Measurements from ENCODE around the gene HERC2. TPM values are rescaled to one million over a fixed set of nuclear protein-coding genes. Genes with fewer than 3 reads are reported as not detected.
"Not testable (repeated sequence)": the region's sequence is repeated elsewhere in the genome, so short reads cannot be mapped to it uniquely, and the experiment has no call there.

The HERC2 gene
- total RNA-seq, 6 experiments from 2014 or later, result 21.8 to 30.2 (median 27.0) TPM

- TF ChIP-seq POLR2A (IDR thresholded peaks at IDR 0.05) (no peak), CTCF (IDR thresholded peaks at IDR 0.05) (no peak)
- no peaks in the 10 kb centered on the region for H3K9me3 ChIP-seq
- ATAC-seq (no peak), DNase-seq (no peak)
- H3K27me3 ChIP-seq, result no peaks in the 10 kb centered on the region
- no peak overlapping the region for H3K4me3 ChIP-seq
- no peak overlapping the region for H3K27ac ChIP-seq
- intact Hi-C loops (cut with DNase I), result no loop called here
- 100% methylated on average over 3 of the region's 3 CpGs for WGBS (ENCODE audit: insufficient coverage, low coverage, low lambda C conversion rate, missing lambda C conversion rate)
- H3K4me1 ChIP-seq, result no peaks in the 10 kb centered on the region
- peaks cover 0 to 22% (median 11%) of the 10 kb centered on the region in 4 donors for H3K36me3 ChIP-seq
These were observed 174.2 kb downstream of the HERC2 start for GRCh38 chr15:28147801-28148200.

- H3K27ac ChIP-seq; H3K4me1 ChIP-seq; H3K27me3 ChIP-seq; H3K9me3 ChIP-seq; ATAC-seq; H3K4me3 ChIP-seq; DNase-seq; intact Hi-C loops (cut with DNase I): not testable (repeated sequence)
- H3K36me3 ChIP-seq, result peaks cover 0 to 33% (median 19%) of the 10 kb centered on the region in 4 donors
- 87% methylated on average over 4 of the region's 4 CpGs for WGBS (ENCODE audit: insufficient coverage, low coverage, low lambda C conversion rate, missing lambda C conversion rate)
These were observed 176.6 kb downstream of the HERC2 start for GRCh38 chr15:28145419-28145818.

- ATAC-seq, result no peak
- no peak for TF ChIP-seq CTCF (IDR thresholded peaks at IDR 0.05)
- TF ChIP-seq POLR2A (IDR thresholded peaks at IDR 0.05), result no peak
These were observed 181.9 kb downstream of the HERC2 start for GRCh38 chr15:28140062-28140461.

GRCh38 chr15:28137408-28138039 is 184.5 kb downstream of the HERC2 start:
- ATAC-seq; H3K27me3 ChIP-seq; H3K9me3 ChIP-seq; H3K4me3 ChIP-seq; intact Hi-C loops (cut with DNase I); H3K4me1 ChIP-seq; DNase-seq; H3K27ac ChIP-seq: not testable (repeated sequence)
- H3K36me3 ChIP-seq, result peaks cover 0 to 30% (median 9%) of the 10 kb centered on the region in 4 donors
- WGBS (ENCODE audit: insufficient coverage, low coverage, low lambda C conversion rate, missing lambda C conversion rate), result 89% methylated on average over 9 of the region's 9 CpGs

More at GRCh38 chr15:28140062-28140461, 181.9 kb downstream of the HERC2 start:
- WGBS (ENCODE audit: insufficient coverage, low coverage, low lambda C conversion rate, missing lambda C conversion rate), result 92% methylated on average over 6 of the region's 6 CpGs
- Histone ChIP-seq H3K36me3 (peaks cover 0 to 44% (median 15%) of the 10 kb centered on the region in 4 donors), H3K27me3 (no peaks in the 10 kb centered on the region), H3K4me1 (no peaks in the 10 kb centered on the region), H3K27ac (no peak overlapping the region), H3K4me3 (no peak overlapping the region), H3K9me3 (no peaks in the 10 kb centered on the region)
- intact Hi-C loops (cut with DNase I), result no loop called here
- DNase-seq, result no peak

- H3K4me3 ChIP-seq; DNase-seq; H3K9me3 ChIP-seq; H3K27ac ChIP-seq; H3K27me3 ChIP-seq; H3K4me1 ChIP-seq; intact Hi-C loops (cut with DNase I): not testable (repeated sequence)
- peaks cover 0 to 31% (median 5%) of the 10 kb centered on the region in 4 donors for H3K36me3 ChIP-seq
- 66% methylated on average over 5 of the region's 6 CpGs for WGBS (ENCODE audit: insufficient coverage, low coverage, low lambda C conversion rate, missing lambda C conversion rate)
- peak in 1 of 4 donors; percentile 14 for ATAC-seq
These were observed 185.6 kb downstream of the HERC2 start for GRCh38 chr15:28136236-28136904.

- H3K4me1 ChIP-seq, result no peaks in the 10 kb centered on the region
- DNase-seq, result no peak
- H3K27me3 ChIP-seq, result no peaks in the 10 kb centered on the region
- TF ChIP-seq CTCF (IDR thresholded peaks at IDR 0.05), result no peak
- no peak for TF ChIP-seq POLR2A (IDR thresholded peaks at IDR 0.05)
- intact Hi-C loops (cut with DNase I), result no loop called here
- no peaks in the 10 kb centered on the region for H3K9me3 ChIP-seq
- H3K4me3 ChIP-seq, result no peak overlapping the region
- ATAC-seq, result no peak
- peaks cover 0 to 16% (median 0%) of the 10 kb centered on the region in 4 donors for H3K36me3 ChIP-seq
- no peak overlapping the region for H3K27ac ChIP-seq
These were observed 188.7 kb downstream of the HERC2 start for GRCh38 chr15:28133281-28133680.
